KOPT-K1 (cell line): ENCODE data around the gene BMPER.

Source experiments
- H3K27ac ChIP-seq: fragments of 200-600 bp; sonication (generic); 2 replicates; pipeline ENCODE4 v1.5.1; 2016; ENCODE audit warnings: antibody characterized with exemption, mild to moderate bottlenecking, low read depth, low read length; ENCODE audit not compliant: poor library complexity, severe bottlenecking
- H3K36me3 ChIP-seq: fragments of 200-600 bp; sonication (generic); 2 replicates; pipeline ENCODE4 v1.5.1; 2017; ENCODE audit warnings: antibody characterized with exemption, mild to moderate bottlenecking, low read length, moderate library complexity; ENCODE audit not compliant: insufficient read depth
- H3K9me3 ChIP-seq: fragments of 200-600 bp; sonication (generic); 2 replicates; pipeline ENCODE4 v1.5.1; 2017; ENCODE audit warnings: antibody characterized with exemption, low read length, mild to moderate bottlenecking; ENCODE audit not compliant: insufficient read depth, poor library complexity, severe bottlenecking

BMPER gene

GRCh38 chr7:34136698-34137097, 231.4 kb downstream of the BMPER start:
- H3K36me3 ChIP-seq: no peaks in the 10 kb centered on the region

GRCh38 chr7:34137176-34137575, 231.8 kb downstream of the BMPER start:
- Histone ChIP-seq H3K27ac (no peak overlapping the region), H3K36me3 (no peaks in the 10 kb centered on the region), H3K9me3 (no peaks in the 10 kb centered on the region)

More at GRCh38 chr7:34136698-34137097, 231.4 kb downstream of the BMPER start:
- H3K9me3 ChIP-seq: no peaks in the 10 kb centered on the region
- H3K27ac ChIP-seq: no peak overlapping the region

GRCh38 chr7:34138483-34138882, 233.1 kb downstream of the BMPER start:
- Histone ChIP-seq H3K9me3 (no peaks in the 10 kb centered on the region), H3K36me3 (no peaks in the 10 kb centered on the region), H3K27ac (no peak overlapping the region)

GRCh38 chr7:34139086-34139485, 233.7 kb downstream of the BMPER start:
- H3K36me3 ChIP-seq: no peaks in the 10 kb centered on the region
- no peak overlapping the region for H3K27ac ChIP-seq
- H3K9me3 ChIP-seq: no peaks in the 10 kb centered on the region

- H3K9me3 ChIP-seq: no peaks in the 10 kb centered on the region
- no peaks in the 10 kb centered on the region for H3K36me3 ChIP-seq
- H3K27ac ChIP-seq: no peak overlapping the region
Observed at GRCh38 chr7:34140066-34140465, 234.7 kb downstream of the BMPER start.

GRCh38 chr7:34143402-34143801, 238.1 kb downstream of the BMPER start:
- Histone ChIP-seq H3K36me3 (no peaks in the 10 kb centered on the region), H3K9me3 (no peaks in the 10 kb centered on the region), H3K27ac (no peak overlapping the region)

- Histone ChIP-seq H3K36me3 (no peaks in the 10 kb centered on the region), H3K27ac (no peak overlapping the region), H3K9me3 (no peaks in the 10 kb centered on the region)
Observed at GRCh38 chr7:34145603-34146002, 240.3 kb downstream of the BMPER start.

- H3K27ac ChIP-seq: no peak overlapping the region
- H3K36me3 ChIP-seq: no peaks in the 10 kb centered on the region
- no peaks in the 10 kb centered on the region for H3K9me3 ChIP-seq
Observed at GRCh38 chr7:34153656-34154270, 248.4 kb downstream of the BMPER start.

GRCh38 chr7:34155220-34155908, 250.0 kb downstream of the BMPER start:
- no peak overlapping the region for H3K27ac ChIP-seq
- H3K9me3 ChIP-seq: no peaks in the 10 kb centered on the region
- no peaks in the 10 kb centered on the region for H3K36me3 ChIP-seq

- no peaks in the 10 kb centered on the region for H3K36me3 ChIP-seq
- no peaks in the 10 kb centered on the region for H3K9me3 ChIP-seq
Observed at GRCh38 chr7:34156336-34156735, 251.0 kb downstream of the BMPER start.

GRCh38 chr7:34157137-34157536, 251.8 kb downstream of the BMPER start:
- no peak overlapping the region for H3K27ac ChIP-seq
- no peaks in the 10 kb centered on the region for H3K9me3 ChIP-seq
- no peaks in the 10 kb centered on the region for H3K36me3 ChIP-seq

More at GRCh38 chr7:34156336-34156735, 251.0 kb downstream of the BMPER start:
- no peak overlapping the region for H3K27ac ChIP-seq

GRCh38 chr7:34158368-34159153, 253.2 kb downstream of the BMPER start:
- no peak overlapping the region for H3K27ac ChIP-seq
- no peaks in the 10 kb centered on the region for H3K36me3 ChIP-seq

GRCh38 chr7:34160261-34160752, 255.0 kb downstream of the BMPER start:
- H3K9me3 ChIP-seq: no peaks in the 10 kb centered on the region
- H3K27ac ChIP-seq: no peak overlapping the region
- no peaks in the 10 kb centered on the region for H3K36me3 ChIP-seq

More at GRCh38 chr7:34158368-34159153, 253.2 kb downstream of the BMPER start:
- no peaks in the 10 kb centered on the region for H3K9me3 ChIP-seq

- Histone ChIP-seq H3K27ac (no peak overlapping the region), H3K9me3 (no peaks in the 10 kb centered on the region), H3K36me3 (no peaks in the 10 kb centered on the region)
Observed at GRCh38 chr7:34162027-34162565, 256.8 kb downstream of the BMPER start.

- no peaks in the 10 kb centered on the region for H3K9me3 ChIP-seq
- no peaks in the 10 kb centered on the region for H3K36me3 ChIP-seq
- H3K27ac ChIP-seq: no peak overlapping the region
Observed at GRCh38 chr7:34162677-34163076, 257.3 kb downstream of the BMPER start.
